ENCODE measurements around the gene PNKD. TPM values are rescaled to one million over a fixed set of nuclear protein-coding genes. Genes with fewer than 3 reads are reported as not detected.

Gene PNKD
- total RNA-seq, 1 experiment from 2014 or later: 49.8 TPM

GRCh38 chr2:218291318-218292047 is 21.2 kb downstream of the PNKD start:
- POLR2A ChIA-PET: interaction anchor here (0.6 kb wide), 2 partner anchors 31 to 65 kb away, joined by 4 to 6 read pairs; partner anchors contain the start of gene CATIP
- TF ChIP-seq TEAD1 (CRISPR knock-in tag; IDR thresholded peaks at IDR 0.05) (no peak), MXD4 (CRISPR knock-in tag; IDR thresholded peaks at IDR 0.05; ENCODE audit: borderline replicate concordance) (no peak)
- no peak for ATAC-seq
- Mint-ChIP-seq H3K27me3 (ENCODE audit: low read depth) (peaks cover 4% of the 10 kb centered on the region; the same call in 1 of the 2 replicates), H3K27ac (no peak overlapping the region), H3K4me1 (peaks cover 55% of the 10 kb centered on the region), H3K4me3 (peak overlapping the region; percentile 65), H3K9me3 (no peaks in the 10 kb centered on the region), H3K36me3 (no peaks in the 10 kb centered on the region)
- no peak for DNase-seq (ENCODE audit: low spot score)
- CTCF ChIA-PET: interaction anchor here (0.6 to 2.4 kb wide), 16 partner anchors 9 to 1662 kb away, joined by 3 to 9 read pairs (median 4); partner anchors contain the start of genes AAMP, CATIP and PNKD

GRCh38 chr2:218292048-218293014 is 22.0 kb downstream of the PNKD start, which contains the start of gene TMBIM1:
Gene TMBIM1, minus strand, starts transcription at chr2:218292503. Its CDS starts 10,362 bp downstream, at chr2:218282141.
- Mint-ChIP-seq H3K36me3 (no peaks in the 10 kb centered on the region), H3K4me1 (peaks cover 47% of the 10 kb centered on the region), H3K4me3 (peak within 1 kb of the TSS; percentile 65), H3K27me3 (ENCODE audit: low read depth) (peaks cover 4% of the 10 kb centered on the region; the same call in 1 of the 2 replicates), H3K9me3 (no peaks in the 10 kb centered on the region), H3K27ac (peak within 1 kb of the TSS; percentile 48; the same call in 1 of the 2 replicates)
- CTCF ChIA-PET: interaction anchor here (0.5 to 2.4 kb wide), 20 partner anchors 10 to 551 kb away, joined by 3 to 9 read pairs (median 4); partner anchors contain the start of genes AAMP, CATIP and PNKD
- ATAC-seq (peak; percentile 90), DNase-seq (ENCODE audit: low spot score) (peak; percentile 73)
- POLR2A ChIA-PET: interaction anchor here (0.6 kb wide), 2 partner anchors 32 to 65 kb away, joined by 4 to 6 read pairs; partner anchors contain the start of gene CATIP
- TF ChIP-seq E2F5 (CRISPR knock-in tag; IDR thresholded peaks at IDR 0.05) (no peak), FOXP1 (CRISPR knock-in tag; IDR thresholded peaks at IDR 0.05; ENCODE audit: borderline replicate concordance) (0 out of 2 replicates have a peak, but pooled peaks have one; percentile 49), SP1 (CRISPR knock-in tag; conservative IDR thresholded peaks at IDR 0.05) (peak; percentile 79), ZNF281 (CRISPR knock-in tag; IDR thresholded peaks at IDR 0.05) (no peak), NR2C2 (CRISPR knock-in tag; IDR thresholded peaks at IDR 0.05) (no peak), ZNF416 (CRISPR knock-in tag; IDR thresholded peaks at IDR 0.05) (no peak), NFE2L1 (CRISPR knock-in tag; IDR thresholded peaks at IDR 0.05) (no peak), HMGXB4 (CRISPR knock-in tag; IDR thresholded peaks at IDR 0.05) (peak; percentile 85; the same call in 1 of the 2 replicates), CTCF (IDR thresholded peaks at IDR 0.05) (peak; percentile 89), ATF1 (CRISPR knock-in tag; IDR thresholded peaks at IDR 0.05) (peak; percentile 70; the same call in 1 of the 2 replicates), ELF4 (CRISPR knock-in tag; IDR thresholded peaks at IDR 0.05; ENCODE audit: low read depth) (no peak), ZNF423 (CRISPR knock-in tag; IDR thresholded peaks at IDR 0.05) (0 out of 2 replicates have a peak, but pooled peaks have one; percentile 13), PRDM15 (CRISPR knock-in tag; IDR thresholded peaks at IDR 0.05) (peak; percentile 35; the same call in 1 of the 2 replicates), MXD4 (CRISPR knock-in tag; IDR thresholded peaks at IDR 0.05; ENCODE audit: borderline replicate concordance) (no peak), ZNF671 (CRISPR knock-in tag; IDR thresholded peaks at IDR 0.05) (no peak), ZNF425 (CRISPR knock-in tag; conservative IDR thresholded peaks at IDR 0.05) (no peak)

Data from WTC11 (cell line).